Dedifferentiated amniotic fluid mesenchymal stem cell (primary cell): ENCODE measurements around the gene GPR78.

Experiments used
- DNase-seq: peaks from one replicate; pipeline ENCODE4 v3.0.0-alpha.2; 2016; ENCODE audit errors: extremely low spot score

The GPR78 gene

DNA sequence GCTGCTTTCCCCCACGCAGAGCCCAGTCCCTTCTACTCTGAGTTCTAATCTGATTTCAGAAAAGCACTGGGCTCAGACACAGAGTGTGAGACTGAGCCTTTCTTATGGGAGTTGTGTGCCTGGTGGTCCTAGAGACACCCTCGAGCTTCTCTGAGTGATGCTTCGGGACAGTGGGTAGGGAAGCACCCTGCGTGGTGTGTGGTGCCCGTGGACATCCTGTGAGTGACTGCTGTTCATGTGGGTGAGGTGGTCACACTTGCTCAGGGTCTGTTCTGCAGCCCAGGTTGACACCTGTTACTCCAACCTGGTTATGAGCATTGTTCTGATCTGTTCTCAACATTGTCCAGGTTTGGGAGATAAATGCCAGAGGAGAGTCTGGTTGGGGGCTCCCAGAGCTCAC is 6.1 kb downstream of the GPR78 start:
- DNase-seq = no peak

DNA sequence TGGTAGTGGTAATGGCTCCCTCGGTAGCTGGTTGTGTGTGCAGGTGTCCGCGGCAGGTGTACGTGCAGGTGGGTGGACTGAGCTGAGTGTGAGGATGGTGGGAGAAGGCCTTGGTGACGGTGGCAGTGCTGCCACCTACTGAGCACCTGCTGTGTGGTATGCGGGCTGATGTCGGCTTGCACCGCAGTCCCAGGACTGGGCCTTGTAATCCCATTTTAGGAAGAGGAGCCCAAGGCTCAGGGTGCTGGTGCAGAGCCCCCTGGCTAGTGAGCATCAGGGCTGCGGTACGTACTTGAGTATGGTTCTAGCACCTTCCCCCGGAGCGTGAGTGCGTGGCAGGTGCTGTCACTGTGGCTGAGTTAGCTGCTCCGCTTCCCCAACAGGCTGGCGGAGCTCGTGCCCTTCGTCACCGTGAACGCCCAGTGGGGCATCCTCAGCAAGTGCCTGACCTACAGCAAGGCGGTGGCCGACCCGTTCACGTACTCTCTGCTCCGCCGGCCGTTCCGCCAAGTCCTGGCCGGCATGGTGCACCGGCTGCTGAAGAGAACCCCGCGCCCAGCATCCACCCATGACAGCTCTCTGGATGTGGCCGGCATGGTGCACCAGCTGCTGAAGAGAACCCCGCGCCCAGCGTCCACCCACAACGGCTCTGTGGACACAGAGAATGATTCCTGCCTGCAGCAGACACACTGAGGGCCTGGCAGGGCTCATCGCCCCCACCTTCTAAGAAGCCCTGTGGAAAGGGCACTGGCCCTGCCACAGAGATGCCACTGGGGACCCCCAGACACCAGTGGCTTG is 6.7 kb downstream of the GPR78 start:
- DNase-seq = no peak

DNA sequence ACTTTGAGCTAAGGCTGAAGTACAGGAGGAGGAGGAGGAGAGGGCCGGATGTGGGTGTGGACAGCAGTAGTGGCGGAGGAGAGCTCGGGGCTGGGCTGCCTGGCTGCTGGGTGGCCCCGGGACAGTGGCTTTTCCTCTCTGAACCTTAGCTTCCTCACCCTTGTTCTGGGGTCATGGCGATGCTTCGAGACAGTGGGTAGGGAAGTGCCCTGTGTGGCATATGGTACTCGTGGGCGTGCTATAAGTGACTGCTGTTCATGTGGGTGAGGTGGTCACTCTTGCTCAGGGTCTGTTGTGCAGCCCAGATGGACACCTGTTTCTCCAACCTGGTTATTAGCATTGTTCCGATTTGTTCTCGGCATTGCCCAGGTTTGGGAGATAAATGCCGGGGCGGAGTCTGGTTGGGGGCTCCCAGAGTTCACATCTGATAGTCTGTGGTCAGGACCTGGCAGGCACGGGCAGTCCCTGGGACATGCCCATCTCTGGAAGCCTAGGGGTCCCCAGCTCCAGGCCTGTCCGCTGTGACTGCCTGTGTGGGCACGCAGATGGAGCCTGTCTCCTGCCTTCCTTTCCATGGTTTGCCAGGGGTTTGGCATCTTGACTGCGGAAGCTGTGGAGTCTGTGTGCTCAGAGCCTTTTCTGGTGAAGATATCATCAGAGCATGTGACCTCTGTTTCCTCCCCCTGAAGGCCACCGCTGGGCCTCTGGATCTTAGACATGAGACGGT is 7.4 kb downstream of the GPR78 start:
- DNase-seq = no peak

DNA sequence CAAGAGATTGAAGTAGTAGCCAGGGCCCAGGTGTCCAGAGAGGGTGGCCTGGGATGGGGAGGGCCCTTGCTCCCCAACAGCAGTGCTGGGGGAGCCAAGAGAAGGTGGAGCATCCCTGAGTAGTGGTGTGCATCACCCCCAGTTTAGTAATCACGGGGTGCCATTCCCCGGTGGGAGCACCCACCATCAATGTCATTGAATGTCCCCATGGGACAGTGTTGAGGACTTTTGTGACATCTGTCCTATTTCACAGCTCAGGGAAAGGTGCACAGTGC is 7.9 kb downstream of the GPR78 start:
- DNase-seq = no peak

DNA sequence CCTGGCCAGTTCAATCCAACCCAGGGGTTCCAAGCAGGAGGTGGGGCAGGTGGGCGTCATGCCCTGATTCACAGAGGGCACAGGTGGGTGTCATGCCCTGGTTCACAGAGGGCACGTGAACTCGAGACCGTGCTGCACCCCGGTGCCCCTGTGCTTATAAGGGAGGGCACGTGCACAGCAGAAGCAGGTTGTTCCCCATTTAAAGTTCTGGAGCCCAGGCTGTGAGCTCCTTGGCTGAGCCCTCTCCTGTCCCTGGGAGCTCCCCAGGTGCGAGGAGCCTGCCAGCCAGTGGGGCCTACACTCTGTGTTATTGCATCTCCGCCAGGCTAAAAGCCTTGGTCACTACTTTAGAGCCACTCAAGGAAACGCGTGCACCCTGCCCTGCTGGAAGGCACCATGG is 9.1 kb downstream of the GPR78 start:
- DNase-seq = no peak

DNA sequence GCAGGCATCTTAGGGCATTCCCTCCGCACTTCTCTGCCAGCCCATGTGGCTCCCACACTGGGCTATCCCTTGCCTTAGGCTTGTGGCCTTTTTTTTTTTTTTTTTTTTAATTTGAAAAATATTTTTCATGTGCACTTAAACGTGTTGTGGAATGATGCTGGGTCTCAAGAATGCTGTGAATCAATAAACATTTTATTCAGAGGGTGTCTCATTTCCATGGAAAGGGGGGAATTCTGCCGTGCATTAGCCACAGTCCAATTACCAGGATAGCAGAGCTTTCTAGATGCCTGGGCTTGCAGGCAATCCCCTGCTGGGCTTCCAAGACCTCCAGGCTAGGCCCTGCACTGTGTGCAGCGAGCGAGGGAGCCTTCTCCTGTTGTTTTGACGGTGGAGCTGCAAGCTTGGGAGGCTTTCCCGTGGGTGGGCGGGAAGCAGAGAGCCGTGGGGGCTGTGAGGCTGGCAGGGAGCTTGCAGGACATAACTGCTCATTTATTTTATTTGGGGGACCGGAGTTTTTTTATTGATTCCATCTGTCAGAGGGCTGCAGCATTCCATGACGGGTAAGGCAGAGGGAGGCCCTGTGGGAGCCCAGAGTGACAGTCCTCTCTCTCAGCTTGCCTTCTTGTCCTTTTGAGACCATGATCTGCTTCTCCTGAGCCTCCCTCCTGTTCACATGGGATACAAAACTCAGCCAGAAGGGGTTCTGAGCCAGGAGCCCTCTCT is 9.8 kb downstream of the GPR78 start:
- no peak for DNase-seq

DNA sequence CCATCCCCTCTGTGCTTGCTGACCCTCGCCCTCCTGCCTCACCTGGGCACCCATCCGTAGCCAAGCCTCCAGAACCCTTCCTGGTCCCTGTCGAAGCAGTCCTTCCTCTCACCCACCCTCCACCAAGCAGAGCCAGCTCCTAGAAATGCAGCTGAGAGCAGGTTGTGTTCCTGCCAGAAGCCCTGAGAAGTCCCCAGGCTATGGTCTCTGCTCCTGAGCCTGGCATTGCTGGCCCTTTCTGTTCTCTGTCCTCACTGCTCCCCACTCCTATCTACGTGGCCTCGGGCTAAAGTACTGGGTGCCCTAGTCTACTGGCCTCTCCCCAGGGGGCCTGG is 10.3 kb downstream of the GPR78 start:
- no peak for DNase-seq

DNA sequence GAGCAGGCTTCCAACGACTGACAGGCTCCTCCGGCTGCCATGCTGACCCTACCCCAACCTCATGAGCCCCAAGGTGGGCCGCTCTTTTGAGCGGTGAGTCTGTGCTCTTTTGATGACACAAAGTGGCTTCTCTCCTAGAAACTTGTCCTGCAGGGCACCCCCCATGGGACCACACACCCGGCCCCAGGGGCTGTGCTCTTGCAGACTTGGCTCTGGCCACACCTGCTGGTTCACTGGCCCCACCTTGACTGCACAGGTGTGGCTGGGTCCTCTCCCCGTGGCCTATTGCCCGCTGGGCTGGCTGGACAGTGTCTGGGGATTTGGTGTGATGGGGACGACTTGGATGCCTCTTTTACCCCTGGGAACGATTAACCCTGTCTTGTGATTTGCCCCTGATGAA is 10.9 kb downstream of the GPR78 start:
- no peak for DNase-seq

DNA sequence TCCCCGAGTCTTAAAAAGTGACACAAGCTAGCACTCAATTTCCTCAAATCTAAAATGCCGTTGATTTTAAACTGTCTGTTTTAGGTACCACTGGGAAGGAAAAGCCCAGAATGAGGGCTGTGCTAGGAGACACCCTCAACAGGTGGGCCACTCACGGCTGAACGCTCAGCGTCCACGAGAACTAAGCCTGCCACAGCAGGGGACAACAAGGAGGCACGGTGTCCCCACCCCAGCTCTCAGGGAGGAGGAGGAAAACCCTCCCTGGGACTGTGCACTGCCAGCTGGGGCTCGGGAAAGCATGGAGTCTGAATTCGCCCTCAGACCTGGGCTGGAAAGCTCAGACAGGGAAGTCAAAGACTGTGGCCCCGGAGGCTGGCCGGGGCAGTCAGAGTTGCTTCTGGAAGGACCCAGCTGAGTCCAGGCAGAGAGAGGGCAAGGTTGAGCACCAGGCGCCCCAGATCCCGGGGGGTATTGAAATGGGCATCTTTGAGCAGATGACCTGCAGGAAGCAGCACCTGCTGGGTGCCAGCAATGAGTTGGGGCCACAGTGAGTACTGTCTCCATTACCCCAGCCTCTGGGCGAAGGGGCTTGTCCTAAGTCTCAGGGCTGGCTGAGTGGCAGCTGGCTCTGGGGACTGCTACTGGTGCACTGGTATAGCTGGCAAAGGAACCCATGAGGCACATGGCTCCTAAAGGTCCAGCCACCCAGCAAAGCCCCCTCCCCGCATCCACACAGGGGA is 11.6 kb downstream of the GPR78 start:
- no peak for DNase-seq

DNA sequence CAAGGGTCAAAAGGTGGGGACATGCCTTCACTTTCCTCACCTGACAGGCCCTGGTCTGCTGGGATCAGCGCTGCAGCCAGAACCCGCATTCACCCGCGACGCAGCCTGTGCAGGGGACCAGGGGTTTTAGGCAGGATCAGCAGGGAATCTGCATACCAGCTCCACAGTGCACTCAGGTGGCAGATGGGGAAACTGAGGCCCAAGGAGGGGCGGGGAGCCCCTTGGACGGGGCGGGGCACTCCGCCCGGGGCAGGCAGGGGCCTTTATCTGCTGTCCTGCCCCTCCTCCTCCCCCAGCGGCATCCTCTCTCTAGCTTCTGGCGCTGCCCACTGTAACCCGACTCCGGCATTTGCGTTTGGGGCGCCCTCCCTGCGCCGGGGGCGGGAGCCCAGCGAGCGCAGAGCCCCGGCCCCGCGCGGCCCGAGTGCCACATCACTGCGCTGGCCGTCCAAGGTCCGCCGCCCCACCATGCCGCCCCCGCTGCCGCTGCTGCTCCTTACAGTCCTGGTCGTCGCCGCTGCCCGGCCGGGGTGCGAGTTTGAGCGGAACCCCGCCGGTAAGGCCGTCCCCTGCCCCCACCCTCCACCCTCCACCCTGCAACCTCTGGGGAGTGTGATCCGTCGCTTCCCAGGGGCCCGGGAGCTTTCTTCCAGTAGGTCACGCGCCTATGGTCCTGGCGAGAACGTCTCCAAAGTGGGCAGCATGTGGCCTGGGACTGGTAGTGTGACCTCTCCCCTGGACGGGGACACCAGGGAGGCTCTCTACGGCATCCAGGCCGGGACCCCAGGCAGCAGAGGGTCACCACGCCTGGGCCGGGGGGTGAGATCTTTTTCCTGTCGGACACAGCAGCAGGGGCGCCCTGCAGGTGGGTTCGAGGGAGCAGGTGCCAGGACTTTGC is 12.4 kb downstream of the GPR78 start, which contains the start of gene CPZ:
CPZ (plus strand) TSS at position 400 of the 898 bp plus-strand sequence; CDS start at position 469, 69 bp downstream.
- DNase-seq = peak; percentile 46

DNA sequence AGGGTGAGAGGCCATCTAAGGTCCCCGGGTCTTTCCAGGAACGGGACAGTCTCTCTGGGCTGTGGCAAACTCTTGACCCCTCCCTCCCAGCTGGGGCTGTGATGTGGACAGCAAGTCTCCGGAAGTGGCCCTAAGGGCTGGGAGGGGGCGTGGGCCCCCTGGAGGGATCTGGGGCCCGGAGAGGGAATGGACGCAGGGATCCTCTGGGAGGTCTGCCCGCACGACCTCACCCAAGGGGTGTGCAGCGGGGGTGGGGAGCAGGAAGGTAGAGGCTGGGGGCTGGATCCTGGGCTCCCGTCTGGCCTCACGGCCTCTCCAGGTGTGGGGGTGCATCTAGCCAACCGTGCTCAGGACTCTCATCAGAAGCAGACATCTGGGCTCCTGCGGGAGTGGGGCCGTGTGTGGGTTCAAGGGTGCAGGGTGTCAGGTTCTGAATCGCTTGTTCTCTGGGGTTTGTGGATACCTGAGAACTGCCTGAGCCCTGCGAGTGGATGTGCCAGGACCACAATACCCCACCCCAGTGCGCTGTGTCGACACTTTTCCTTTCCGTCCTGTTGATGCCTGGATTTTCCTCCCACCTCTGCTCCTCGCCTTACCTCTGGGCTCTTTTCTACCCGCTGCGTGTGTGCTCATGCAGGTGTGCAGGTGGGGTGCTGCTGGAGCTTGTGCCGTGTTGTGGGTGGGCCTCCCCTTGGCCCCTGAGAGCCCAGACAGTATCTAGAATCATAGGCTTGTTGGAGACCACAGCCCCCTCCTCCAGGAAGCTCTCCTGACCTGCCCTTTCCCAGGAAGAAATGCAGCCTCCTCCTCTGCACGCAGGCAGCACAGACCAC is 13.3 kb downstream of the GPR78 start:
- no peak for DNase-seq

DNA sequence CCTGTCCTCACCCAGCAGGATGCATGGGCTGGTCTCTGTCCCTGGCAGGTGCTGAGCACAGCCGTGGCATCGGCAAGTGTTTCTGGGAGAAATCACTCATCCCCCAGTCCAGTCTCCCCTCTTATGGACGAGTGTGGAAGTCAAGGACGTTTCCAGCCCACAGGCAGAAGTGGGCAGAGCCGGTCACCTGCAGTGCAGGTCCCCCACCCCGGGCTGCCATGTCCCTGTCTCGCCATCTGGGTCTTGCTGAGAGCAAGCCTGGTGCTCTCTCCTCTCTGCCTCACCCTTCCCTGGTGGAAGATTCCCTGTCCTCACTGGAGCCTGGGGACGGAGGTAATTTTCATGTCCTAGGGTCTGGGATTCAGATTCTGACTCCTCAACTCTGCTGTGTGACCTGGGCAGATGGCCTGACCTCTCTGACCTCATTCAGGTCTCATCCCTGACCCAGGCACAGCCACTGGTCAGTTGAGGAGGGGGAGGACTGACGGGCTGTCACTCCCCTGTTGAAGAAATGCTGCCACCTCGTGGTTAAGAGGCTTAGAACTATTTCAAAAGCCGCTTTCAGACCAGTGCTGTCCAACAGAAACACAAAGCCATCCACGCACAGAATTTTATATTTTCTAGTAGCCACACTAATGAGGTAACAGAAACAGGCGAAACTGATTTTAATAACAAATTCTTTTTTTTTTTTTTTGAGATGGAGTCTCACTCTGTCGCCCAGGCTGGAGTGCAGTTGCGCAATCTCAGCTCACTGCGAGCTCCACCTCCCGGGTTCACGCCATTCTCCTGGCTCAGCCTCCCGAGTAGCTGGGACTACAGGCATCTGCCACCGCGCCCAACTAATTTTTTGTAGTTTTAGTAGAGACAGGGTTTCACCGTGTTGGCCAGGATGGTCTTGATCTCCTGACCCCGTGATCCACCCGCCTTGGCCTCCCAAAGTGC is 14.2 kb downstream of the GPR78 start:
- peak; percentile 65 for DNase-seq

DNA sequence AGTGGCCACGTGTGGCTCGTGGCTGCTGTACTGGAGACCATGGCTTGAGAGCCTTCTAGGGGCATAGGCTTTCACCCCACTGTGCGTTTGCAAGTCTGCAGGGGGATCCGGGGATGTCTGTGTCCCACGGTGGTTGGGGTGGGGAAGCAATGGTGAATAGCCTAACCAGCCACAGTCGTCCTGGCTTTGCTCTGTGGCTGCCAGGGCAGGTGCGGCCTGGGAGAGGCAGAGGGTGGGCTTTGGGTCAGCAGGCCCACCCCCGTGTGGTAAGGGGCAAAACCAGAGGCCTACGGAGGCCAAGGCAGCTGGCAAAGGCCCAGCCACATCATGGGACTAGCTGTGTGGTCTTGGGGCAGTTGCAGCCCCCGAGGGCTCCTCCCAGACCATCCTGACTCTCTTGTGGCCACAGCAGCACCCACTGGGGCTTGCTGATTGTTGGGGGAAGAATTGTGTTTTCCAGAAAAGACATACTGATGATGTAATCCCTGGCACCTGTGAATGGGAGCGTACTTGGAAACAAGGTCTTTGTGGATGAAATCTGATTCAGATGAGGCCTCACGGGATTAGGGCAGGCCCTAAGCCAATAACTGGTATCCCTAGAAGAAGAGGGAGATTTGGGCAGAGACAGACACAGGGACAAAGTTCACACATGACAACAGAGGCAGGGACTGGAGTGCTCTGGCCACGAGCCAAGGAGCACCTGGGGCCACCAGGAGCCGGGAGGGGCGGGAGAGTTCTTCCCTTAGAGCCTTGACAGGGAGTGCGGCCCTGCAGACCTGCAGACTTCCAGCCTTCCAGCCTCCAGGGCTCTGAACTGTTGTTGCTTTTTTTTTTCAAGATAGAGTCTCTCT is 15.3 kb downstream of the GPR78 start:
- no peak for DNase-seq

DNA sequence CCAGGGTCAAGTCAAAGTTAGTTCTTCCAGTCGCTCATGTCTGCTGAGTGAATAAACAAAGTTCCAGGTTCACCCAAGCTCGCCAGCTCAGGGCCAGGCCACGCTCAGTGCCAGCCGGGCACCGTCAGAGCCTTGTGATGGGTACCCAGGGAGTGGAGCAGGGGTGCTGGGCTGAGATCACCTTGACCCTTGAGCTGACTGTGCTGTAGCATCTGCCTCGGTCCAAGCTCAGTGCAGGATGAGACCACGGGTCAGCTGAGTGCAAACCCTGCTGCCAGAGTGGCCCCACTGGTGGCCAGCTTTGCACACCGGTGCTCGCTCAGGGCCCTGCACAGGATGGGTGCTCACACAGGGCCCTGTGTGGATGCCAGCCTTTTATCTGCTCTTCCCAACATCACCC is 16.7 kb downstream of the GPR78 start:
- DNase-seq = no peak

DNA sequence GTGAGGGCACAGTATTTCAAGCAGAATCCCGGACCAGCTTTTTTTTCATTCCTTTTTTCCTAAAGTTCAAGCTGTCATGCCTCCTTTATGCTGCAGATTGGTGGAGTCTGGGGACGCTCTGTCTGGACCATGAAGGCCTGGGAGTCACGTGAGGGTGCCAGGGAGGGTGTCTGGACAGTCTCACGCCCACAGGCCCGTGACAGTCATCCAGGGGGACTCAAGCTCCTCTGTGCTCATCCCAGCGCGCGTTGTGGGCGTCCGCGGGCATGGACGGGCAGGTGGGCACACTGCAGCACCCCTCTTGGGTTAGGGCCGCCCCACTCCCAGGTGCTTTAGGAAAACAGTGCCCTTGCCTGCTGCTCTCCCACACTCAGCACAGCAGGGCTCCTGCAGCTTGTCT is 17.1 kb downstream of the GPR78 start:
- DNase-seq = no peak

DNA sequence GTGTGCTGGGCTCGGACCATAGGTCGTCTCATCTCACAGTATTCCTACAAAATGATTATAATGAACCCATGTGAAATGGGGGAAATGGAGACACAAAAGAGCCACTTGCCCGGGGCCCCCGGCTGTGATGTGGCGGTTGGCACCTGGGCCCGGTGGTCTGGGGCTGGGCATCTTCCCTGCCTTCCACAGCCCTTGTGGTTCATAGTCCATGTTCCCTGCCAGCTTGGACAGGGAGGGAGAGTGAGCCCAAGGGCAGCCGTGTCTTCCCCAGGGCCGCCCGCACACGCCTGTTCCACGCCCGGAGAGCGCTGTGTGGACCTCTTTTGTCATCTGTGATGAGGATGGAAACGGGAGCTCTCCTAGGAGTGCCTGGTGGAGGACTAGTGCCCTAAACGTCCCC is 17.6 kb downstream of the GPR78 start:
- no peak for DNase-seq

DNA sequence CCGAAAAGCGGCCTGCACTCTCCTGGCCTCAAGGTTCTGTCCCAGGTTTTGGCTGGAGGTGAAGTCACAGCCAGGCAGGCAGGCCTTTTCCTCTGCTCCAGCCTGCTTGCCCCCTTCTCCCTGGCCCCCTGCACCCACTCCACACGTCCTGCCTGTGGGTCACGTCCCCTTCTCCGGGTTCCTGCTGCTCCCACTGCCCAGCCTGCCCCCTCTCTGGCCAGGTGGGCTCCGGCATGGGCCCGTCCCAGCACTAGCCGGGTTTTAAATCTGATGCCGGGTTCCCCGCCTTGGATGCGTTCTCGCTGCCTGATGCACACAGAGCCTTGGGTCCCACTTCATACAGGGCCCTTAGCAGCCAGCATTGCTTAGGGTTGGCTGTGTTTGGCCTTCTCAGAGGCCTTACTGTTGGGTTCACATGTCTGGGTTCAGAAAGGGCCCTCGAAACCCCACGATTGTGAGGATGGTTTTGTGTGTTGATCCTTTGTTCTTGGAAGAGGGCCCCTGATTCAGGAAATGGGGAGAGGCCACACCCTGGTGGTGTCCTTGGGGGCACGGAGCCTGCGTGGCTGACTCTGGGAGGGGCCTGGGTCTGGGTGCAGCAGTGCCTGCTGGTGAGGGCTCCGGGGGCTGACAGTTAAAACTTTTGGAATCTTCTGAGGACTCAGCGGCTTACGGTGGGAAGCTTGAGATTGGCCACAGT is 18.3 kb downstream of the GPR78 start:
- no peak for DNase-seq

DNA sequence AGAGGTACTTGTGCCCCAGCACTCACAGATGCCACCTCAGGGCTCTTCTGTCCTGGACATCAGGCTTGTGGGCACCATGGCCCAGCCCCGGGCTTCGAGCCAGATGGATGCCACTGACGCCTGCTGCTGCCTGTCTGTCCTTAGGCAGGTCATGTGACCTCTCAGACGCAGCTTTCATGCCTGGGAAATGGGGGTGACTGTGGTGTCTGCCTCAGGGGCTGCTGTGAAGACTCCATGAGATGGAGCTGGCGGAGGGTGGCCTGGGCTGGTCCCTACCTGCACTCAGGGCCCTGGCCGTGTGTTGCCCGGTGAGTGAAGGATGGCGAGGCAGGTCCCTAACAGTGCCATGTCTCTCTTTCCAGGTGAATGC is 18.9 kb downstream of the GPR78 start:
- DNase-seq = no peak
